H54 (cell line): Measurements from ENCODE around the gene POU4F2.
"Not testable (repeated sequence)": the region's sequence is repeated elsewhere in the genome, so short reads cannot be mapped to it uniquely, and the experiment has no call there.

ENCODE experiments used
- DNase-seq: peaks from one replicate; pipeline ENCODE4 v3.0.0; 2011; ENCODE audit warnings: low spot score, mixed read lengths; ENCODE audit not compliant: insufficient read length
- FAIRE-seq: peaks from 3 replicates; lab custom pipeline; 2011; peaks lifted over from hg19 to GRCh38; lab: Jason Lieb, UNC
- POLR2A ChIP-seq: IDR thresholded peaks from 2 replicates; pipeline ENCODE4 v1.6.1; 2011; ENCODE audit warnings: low read depth, mild to moderate bottlenecking, low read length

The POU4F2 gene

GRCh38 chr4:146645921-146646320, 7.2 kb downstream of the POU4F2 start:
- DNase-seq (no peak), FAIRE-seq (no peak)
- no peak for TF ChIP-seq POLR2A

- FAIRE-seq (no peak), DNase-seq (no peak)
- TF ChIP-seq POLR2A = no peak
Measured at GRCh38 chr4:146646593-146647325, 8.1 kb downstream of the POU4F2 start.

GRCh38 chr4:146647615-146648460, 9.1 kb downstream of the POU4F2 start:
- DNase-seq (no peak), FAIRE-seq (no peak)
- no peak for TF ChIP-seq POLR2A

- FAIRE-seq = no peak
- DNase-seq = no peak
- TF ChIP-seq POLR2A = no peak
Measured at GRCh38 chr4:146648461-146648783, 9.7 kb downstream of the POU4F2 start.

DNA sequence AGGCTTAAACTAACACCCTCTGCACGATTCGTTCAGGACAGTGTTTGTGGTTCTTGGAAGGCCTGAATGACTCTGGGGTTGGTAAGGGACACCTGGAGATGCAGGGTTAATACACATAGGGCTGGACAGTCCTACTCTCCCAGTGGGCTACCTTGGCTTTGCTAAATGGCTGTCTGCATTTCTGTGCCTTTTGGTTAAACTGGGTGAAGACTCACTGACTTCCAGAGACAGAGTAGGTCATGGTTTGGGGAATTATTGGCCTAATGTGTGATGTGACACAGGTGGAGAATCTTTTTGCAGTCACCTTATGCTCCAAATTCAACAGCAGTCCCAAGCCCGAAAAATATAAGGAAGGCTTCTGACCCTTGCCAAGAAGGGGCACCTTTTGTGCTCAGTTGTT, 10.5 kb downstream of the POU4F2 start:
- FAIRE-seq (no peak), DNase-seq (no peak)
- TF ChIP-seq POLR2A = no peak

DNA sequence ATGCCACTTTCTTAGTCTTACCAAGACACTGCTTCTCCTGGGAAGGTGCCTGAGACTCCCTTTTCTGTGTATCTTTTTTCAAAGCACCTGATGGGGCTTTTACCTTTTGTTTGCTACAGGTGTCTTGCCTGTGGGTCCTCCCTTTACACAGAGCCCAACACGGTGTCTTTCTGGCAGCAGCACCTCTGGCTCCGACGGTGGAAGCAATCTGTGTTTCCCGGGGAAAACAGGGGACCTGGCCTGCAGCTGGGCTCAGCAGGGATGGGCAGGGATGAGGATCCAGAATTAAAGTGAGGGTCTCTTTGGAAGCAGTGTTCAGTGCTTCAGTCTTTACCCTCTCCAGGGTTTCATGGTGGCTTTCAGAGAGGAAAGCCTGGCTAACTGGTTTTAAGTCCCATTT, 11.3 kb downstream of the POU4F2 start:
- TF ChIP-seq POLR2A = no peak
- DNase-seq = no peak
- FAIRE-seq = no peak

GRCh38 chr4:146654687-146655520, 16.2 kb downstream of the POU4F2 start:
- FAIRE-seq (no peak), DNase-seq (no peak)
- TF ChIP-seq POLR2A = no peak

GRCh38 chr4:146655521-146655856, 16.8 kb downstream of the POU4F2 start:
- DNase-seq (no peak), FAIRE-seq (no peak)
- no peak for TF ChIP-seq POLR2A

GRCh38 chr4:146661367-146661766, 22.7 kb downstream of the POU4F2 start:
- TF ChIP-seq POLR2A = no peak
- FAIRE-seq = no peak
- DNase-seq = no peak

GRCh38 chr4:146663968-146664311, 25.2 kb downstream of the POU4F2 start:
- FAIRE-seq, DNase-seq: not testable (repeated sequence)

- no peak for FAIRE-seq
- TF ChIP-seq POLR2A = no peak
- DNase-seq = no peak
Measured at GRCh38 chr4:146674829-146675570, 36.3 kb downstream of the POU4F2 start.
